K562 (cell line): ENCODE measurements around the gene CTNNA3. TPM values are rescaled to one million over a fixed set of nuclear protein-coding genes. Genes with fewer than 3 reads are reported as not detected.

Experiments used
- ATAC-seq: fragments of 200-7000 bp; cut with Tn5 transposase; 3 replicates; pipeline ENCODE4 v1.9.1; 2020; ENCODE audit warnings: moderate library complexity
- BruUV-seq: library from RNA; stranded (reverse); fragments of 400-500 nt; replicated peaks from 2 replicates; lab custom pipeline; 2021; lab: Mats Ljungman, UMichigan
- CTCF ChIA-PET: fragments of 300-600 bp; formaldehyde crosslinking; extraction: SDS; loops from one replicate; lab custom pipeline; 2021; ENCODE audit warnings: low intra/inter-chr PET ratio; lab: Yijun Ruan, JAX
- POLR2A ChIA-PET: fragments of 300-600, 350-650 bp; sonication (Branson Sonifier 250); formaldehyde crosslinking; extraction: SDS; loops from one replicate; lab custom pipeline; 2021; ENCODE audit warnings: antibody characterized with exemption, inconsistent platforms; lab: Yijun Ruan, JAX
- DNase-seq, 4 experiments: peaks; one replicate each; pipeline versions ENCODE4 v3.0.0 to v3.0.0-alpha.2; 2011 to 2018; ENCODE audit warnings: low spot score in 3 of 4, mixed read lengths in 3 of 4; ENCODE audit errors: extremely low read depth in 1 of 4
- FAIRE-seq: peaks from 2 replicates; lab custom pipeline; 2011; peaks lifted over from hg19 to GRCh38; lab: Jason Lieb, UNC
- H2AFZ ChIP-seq: 2 replicates; pipeline ENCODE4 v1.6.0; 2011; ENCODE audit warnings: low read depth, low read length, control low read depth, inconsistent platforms
- H3K27ac ChIP-seq: fragments of 200-600 bp; 3 replicates; pipeline ENCODE4 v1.8.0; 2011; ENCODE audit warnings: low read depth, mild to moderate bottlenecking, control low read depth, inconsistent platforms, low read length, moderate library complexity, mixed read lengths; ENCODE audit errors: extremely low read depth
- H3K27me3 ChIP-seq, 2 experiments: fragments of 300-600 bp in 1 of 2; 2 replicates in 1 of 2; 3 replicates in 1 of 2; pipeline versions ENCODE4 v1.6.0 to v1.8.0; 2011; ENCODE audit warnings: inconsistent platforms in 2 of 2, low read length in 2 of 2, mild to moderate bottlenecking in 1 of 2, mixed read lengths in 1 of 2, moderate library complexity in 1 of 2; ENCODE audit not compliant: control insufficient read depth in 2 of 2, insufficient read depth in 2 of 2
- H3K36me3 ChIP-seq: fragments of 300-600 bp; 3 replicates; pipeline ENCODE4 v1.8.0; 2011; ENCODE audit warnings: mild to moderate bottlenecking, low read length, inconsistent platforms; ENCODE audit not compliant: control insufficient read depth, insufficient read depth
- H3K4me1 ChIP-seq, 2 experiments: fragments of 200-600 bp in 1 of 2; replicated peaks in 1 of 2; 2 replicates in 1 of 2; 3 replicates in 1 of 2; pipeline versions ENCODE4 v1.5.1 to v1.8.0; 2011; ENCODE audit warnings: inconsistent platforms in 2 of 2, low read length in 2 of 2, mild to moderate bottlenecking in 1 of 2, mixed read lengths in 1 of 2, moderate library complexity in 1 of 2; ENCODE audit not compliant: control insufficient read depth in 2 of 2, insufficient read depth in 2 of 2
- H3K4me2 ChIP-seq: 2 replicates; pipeline ENCODE4 v1.6.1; 2011; ENCODE audit warnings: low read length, control low read depth, inconsistent platforms, mixed read lengths; ENCODE audit not compliant: insufficient read depth
- H3K4me3 ChIP-seq: fragments of 200-600 bp; sonication (generic), shearing (Covaris generic); 2 replicates; pipeline ENCODE4 v1.5.1; 2016; ENCODE audit warnings: control low read depth, inconsistent platforms
- H3K79me2 ChIP-seq: fragments of 200-600 bp; 3 replicates; pipeline ENCODE4 v1.8.0; 2011; ENCODE audit warnings: low read length, inconsistent platforms; ENCODE audit not compliant: control insufficient read depth, insufficient read depth
- H3K9ac ChIP-seq, 2 experiments: 2 replicates each; pipeline versions ENCODE4 v1.6.0 to v1.6.1; 2011; ENCODE audit warnings: low read depth in 2 of 2, low read length in 2 of 2, control low read depth in 1 of 2, inconsistent platforms in 1 of 2, mild to moderate bottlenecking in 1 of 2, mixed read lengths in 1 of 2; ENCODE audit not compliant: insufficient read depth in 1 of 2
- H3K9me1 ChIP-seq: one replicate; pipeline ENCODE4 v1.6.0; 2011; ENCODE audit warnings: inconsistent platforms, mild to moderate bottlenecking, low read length, moderate library complexity; ENCODE audit not compliant: control insufficient read depth, insufficient read depth
- H3K9me3 ChIP-seq: replicated peaks from 2 replicates; pipeline ENCODE4 v1.5.1; 2011; ENCODE audit warnings: low read depth, low read length, inconsistent platforms; ENCODE audit not compliant: control insufficient read depth, insufficient read depth
- H4K20me1 ChIP-seq: replicated peaks from 2 replicates; pipeline ENCODE4 v1.6.1; 2011; ENCODE audit warnings: low read length, inconsistent platforms, mixed read lengths; ENCODE audit not compliant: control insufficient read depth, insufficient read depth
- BRD4 ChIP-seq: fragments of 200-600 bp; sonication (generic); IDR thresholded peaks from 2 replicates; pipeline ENCODE4 v1.6.1; 2017; ENCODE audit warnings: inconsistent platforms
- CAMTA2 ChIP-seq: fragments of 250-450 bp; sonication (Bioruptor Pico); conservative IDR thresholded peaks from 2 replicates; pipeline ENCODE4 v1.5.1; 2022
- FIP1L1 ChIP-seq: fragments of 200-400 bp; formaldehyde crosslinking; IDR thresholded peaks from 2 replicates; pipeline ENCODE4 v1.6.1; 2018; ENCODE audit warnings: mild to moderate bottlenecking, low read depth, low read length; ENCODE audit not compliant: poor library complexity, severe bottlenecking
- KAT2B ChIP-seq: IDR thresholded peaks from one replicate; pipeline ENCODE4 v1.6.1; 2012; ENCODE audit warnings: low read depth, mild to moderate bottlenecking, control low read depth, inconsistent platforms, low read length, moderate library complexity
- NR1H2 ChIP-seq: sonication (generic); formaldehyde crosslinking; IDR thresholded peaks from 2 replicates; pipeline ENCODE4 v1.4.0; 2020; ENCODE audit warnings: mild to moderate bottlenecking, missing genetic modification reagents
- NR2C1 ChIP-seq, 2 experiments: fragments of 450-650 bp; IDR thresholded peaks; 2 replicates each; pipeline ENCODE4 v1.6.1; 2017; ENCODE audit warnings: mild to moderate bottlenecking in 2 of 2, antibody characterized with exemption in 1 of 2, inconsistent platforms in 1 of 2, missing compliant biosample characterization in 1 of 2, missing genetic modification characterization in 1 of 2
- PHB2 ChIP-seq: fragments of 450-650 bp; IDR thresholded peaks from 2 replicates; pipeline ENCODE4 v1.6.1; 2017; ENCODE audit warnings: low read depth
- ZNF121 ChIP-seq: sonication (generic); formaldehyde crosslinking; conservative IDR thresholded peaks from 2 replicates; pipeline ENCODE4 v1.8.0; 2022; ENCODE audit warnings: missing genetic modification reagents
- WGBS: fragments of 100-300 bp; shearing (Covaris generic); methylation state at CpG from one replicate; pipeline ENCODE4 v1.1.6; 2016; ENCODE audit warnings: low coverage, mixed read lengths; ENCODE audit not compliant: insufficient coverage; ENCODE audit errors: missing lambda C conversion rate; 5-methylcytosine and 5-hydroxymethylcytosine counted together
- in situ Hi-C: fragments of 300-500 bp; cut with MboI; formaldehyde crosslinking; loops from 4 replicates; pipeline ENCODE4 v1.15.0; 2018; ENCODE audit warnings: inconsistent platforms, mixed read lengths
- intact Hi-C: fragments of 100-400 bp; cut with micrococcal nuclease; formaldehyde crosslinking; loops from 2 replicates; pipeline ENCODE4 v1.14.2; 2022
- polyA plus RNA-seq, 8 experiments: library from polyadenylated mRNA; depleted of rRNA in 4 of 8; stranded (reverse) in 5 of 8; unstranded in 3 of 8; fragments of >200 nt; fragmentation: Nextera tagmentation in 2 of 8; fragmentation: Illumina TruSeq in 1 of 8; extraction: Ambion mirVana in 2 of 8; extraction: Trizol in 1 of 8; gene quantifications; 2 replicates each; pipeline versions ENCODE4 v1.2.1 to v1.2.3, GENCODE V29; 2011 to 2014; ENCODE audit warnings: inconsistent platforms in 1 of 8, missing spikeins in 1 of 8
- total RNA-seq, 7 experiments: library from RNA; depleted of rRNA in 6 of 7; stranded (reverse); fragments of >200 nt in 6 of 7; fragmentation: Illumina TruSeq in 2 of 7; extraction: Trizol in 2 of 7; gene quantifications; 2 replicates each; pipeline versions ENCODE4 v1.2.1 to v1.2.3, GENCODE V29; 2011 to 2021; ENCODE audit warnings: low replicate concordance in 1 of 7
- TF ChIP-seq, protein P1 (sequence below), 2 experiments: fragments of 250-450 bp in 1 of 2; fragments of 450-650 bp in 1 of 2; sonication (Bioruptor Pico) in 1 of 2; IDR thresholded peaks; 2 replicates each; pipeline versions ENCODE4 v1.6.1 to v1.8.0; 2016 to 2021; ENCODE audit warnings: mild to moderate bottlenecking in 2 of 2, moderate library complexity in 2 of 2, missing compliant biosample characterization in 1 of 2, missing genetic modification characterization in 1 of 2
- TF ChIP-seq, protein P2 (sequence below), 2 experiments: fragments of 450-650 bp; conservative IDR thresholded peaks; 2 replicates each; pipeline ENCODE4 v1.6.1; 2017; ENCODE audit warnings: mild to moderate bottlenecking in 2 of 2, moderate library complexity in 2 of 2
- TF ChIP-seq, protein P3 (sequence below), 2 experiments: fragments of 150-350 bp in 1 of 2; IDR thresholded peaks; 2 replicates each; pipeline ENCODE4 v1.6.1; 2012 to 2016; ENCODE audit warnings: low read depth in 2 of 2, low read length in 2 of 2, mild to moderate bottlenecking in 1 of 2, moderate library complexity in 1 of 2
- TF ChIP-seq, protein P4 (sequence below): fragments of 200-800 bp; sonication (Bioruptor generic); IDR thresholded peaks from 2 replicates; pipeline ENCODE4 v1.6.1; 2017; ENCODE audit warnings: missing genetic modification characterization, missing compliant biosample characterization

CTNNA3 gene
- total and polyA plus RNA-seq, 9 of the 15 experiments (the other 6 are each of a cell fraction or from before 2014, with no cell fraction given), result 0.04 TPM; not detected in 8

DNA sequence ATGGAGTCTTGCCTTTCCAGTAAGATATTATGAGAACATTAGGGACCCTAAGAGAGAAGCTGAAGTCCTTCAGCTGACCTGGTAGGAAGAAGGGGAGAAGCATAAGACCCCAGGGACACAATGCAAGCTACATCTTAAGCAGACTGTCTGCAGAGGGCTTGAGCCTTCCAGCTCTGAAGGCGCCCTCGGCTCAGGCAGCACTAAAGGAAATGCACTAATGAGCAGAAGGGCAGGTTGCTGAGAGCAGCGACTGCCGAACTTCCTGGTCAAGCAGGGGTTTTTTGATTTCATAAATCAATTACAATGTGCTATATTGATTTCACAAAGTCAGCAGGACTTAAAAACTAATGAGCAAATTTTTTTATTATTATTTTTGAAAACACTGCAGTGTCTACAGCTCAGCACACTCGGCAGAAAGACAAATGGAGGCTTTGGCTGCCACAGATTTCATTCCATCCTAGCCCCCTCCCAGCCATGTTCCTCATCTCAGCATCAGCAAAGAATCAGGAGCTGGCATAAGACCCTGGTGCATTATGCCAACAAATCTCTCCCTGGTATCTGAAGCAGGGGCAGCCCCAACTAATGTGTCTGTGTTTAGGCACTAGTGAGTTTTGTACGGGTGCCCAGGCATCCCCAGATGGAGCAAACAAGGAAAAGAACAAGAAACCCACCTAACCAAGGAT is 713.1 kb downstream of the CTNNA3 start:
- no peaks in the 10 kb centered on the region for H3K4me1 ChIP-seq
- H4K20me1 ChIP-seq, result no peaks in the 10 kb centered on the region
- H3K9ac ChIP-seq, result no peak overlapping the region
- ChIA-PET CTCF (no interaction called here), POLR2A (no interaction called here)
- no peaks in the 10 kb centered on the region for H3K79me2 ChIP-seq
- no peaks in the 10 kb centered on the region for H3K36me3 ChIP-seq
- H3K4me2 ChIP-seq, result no peak overlapping the region
- DNase-seq, result no peak
- no TSS peak for BruUV-seq
- no peak for TF ChIP-seq FIP1L1
- no peak for TF ChIP-seq ZNF121 (CRISPR knock-in tag)
- TF ChIP-seq, protein P1, sequence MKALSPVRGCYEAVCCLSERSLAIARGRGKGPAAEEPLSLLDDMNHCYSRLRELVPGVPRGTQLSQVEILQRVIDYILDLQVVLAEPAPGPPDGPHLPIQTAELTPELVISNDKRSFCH (CRISPR knock-in tag; IDR thresholded peaks at IDR 0.05), result no peak
- TF ChIP-seq, protein P1 (tag; IDR thresholded peaks at IDR 0.05), result no peak
- TF ChIP-seq, protein P2, sequence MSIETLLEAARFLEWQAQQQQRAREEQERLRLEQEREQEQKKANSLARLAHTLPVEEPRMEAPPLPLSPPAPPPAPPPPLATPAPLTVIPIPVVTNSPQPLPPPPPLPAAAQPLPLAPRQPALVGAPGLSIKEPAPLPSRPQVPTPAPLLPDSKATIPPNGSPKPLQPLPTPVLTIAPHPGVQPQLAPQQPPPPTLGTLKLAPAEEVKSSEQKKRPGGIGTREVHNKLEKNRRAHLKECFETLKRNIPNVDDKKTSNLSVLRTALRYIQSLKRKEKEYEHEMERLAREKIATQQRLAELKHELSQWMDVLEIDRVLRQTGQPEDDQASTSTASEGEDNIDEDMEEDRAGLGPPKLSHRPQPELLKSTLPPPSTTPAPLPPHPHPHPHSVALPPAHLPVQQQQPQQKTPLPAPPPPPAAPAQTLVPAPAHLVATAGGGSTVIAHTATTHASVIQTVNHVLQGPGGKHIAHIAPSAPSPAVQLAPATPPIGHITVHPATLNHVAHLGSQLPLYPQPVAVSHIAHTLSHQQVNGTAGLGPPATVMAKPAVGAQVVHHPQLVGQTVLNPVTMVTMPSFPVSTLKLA (conservative IDR thresholded peaks at IDR 0.05), result no peak
- TF ChIP-seq, protein P3, sequence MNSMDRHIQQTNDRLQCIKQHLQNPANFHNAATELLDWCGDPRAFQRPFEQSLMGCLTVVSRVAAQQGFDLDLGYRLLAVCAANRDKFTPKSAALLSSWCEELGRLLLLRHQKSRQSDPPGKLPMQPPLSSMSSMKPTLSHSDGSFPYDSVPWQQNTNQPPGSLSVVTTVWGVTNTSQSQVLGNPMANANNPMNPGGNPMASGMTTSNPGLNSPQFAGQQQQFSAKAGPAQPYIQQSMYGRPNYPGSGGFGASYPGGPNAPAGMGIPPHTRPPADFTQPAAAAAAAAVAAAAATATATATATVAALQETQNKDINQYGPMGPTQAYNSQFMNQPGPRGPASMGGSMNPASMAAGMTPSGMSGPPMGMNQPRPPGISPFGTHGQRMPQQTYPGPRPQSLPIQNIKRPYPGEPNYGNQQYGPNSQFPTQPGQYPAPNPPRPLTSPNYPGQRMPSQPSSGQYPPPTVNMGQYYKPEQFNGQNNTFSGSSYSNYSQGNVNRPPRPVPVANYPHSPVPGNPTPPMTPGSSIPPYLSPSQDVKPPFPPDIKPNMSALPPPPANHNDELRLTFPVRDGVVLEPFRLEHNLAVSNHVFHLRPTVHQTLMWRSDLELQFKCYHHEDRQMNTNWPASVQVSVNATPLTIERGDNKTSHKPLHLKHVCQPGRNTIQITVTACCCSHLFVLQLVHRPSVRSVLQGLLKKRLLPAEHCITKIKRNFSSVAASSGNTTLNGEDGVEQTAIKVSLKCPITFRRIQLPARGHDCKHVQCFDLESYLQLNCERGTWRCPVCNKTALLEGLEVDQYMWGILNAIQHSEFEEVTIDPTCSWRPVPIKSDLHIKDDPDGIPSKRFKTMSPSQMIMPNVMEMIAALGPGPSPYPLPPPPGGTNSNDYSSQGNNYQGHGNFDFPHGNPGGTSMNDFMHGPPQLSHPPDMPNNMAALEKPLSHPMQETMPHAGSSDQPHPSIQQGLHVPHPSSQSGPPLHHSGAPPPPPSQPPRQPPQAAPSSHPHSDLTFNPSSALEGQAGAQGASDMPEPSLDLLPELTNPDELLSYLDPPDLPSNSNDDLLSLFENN (IDR thresholded peaks at IDR 0.05; ENCODE audit: low read depth in 2 of 2, low read length in 2 of 2), result no peak
- TF ChIP-seq KAT2B, result no peak
- TF ChIP-seq BRD4, result no peak
- no peak for TF ChIP-seq CAMTA2
- TF ChIP-seq NR2C1 (IDR thresholded peaks at IDR 0.05), result no peak
- TF ChIP-seq NR2C1 (tag; IDR thresholded peaks at IDR 0.05), result no peak
- TF ChIP-seq NR1H2 (CRISPR knock-in tag), result no peak
- TF ChIP-seq PHB2, result no peak
- TF ChIP-seq, protein P4, sequence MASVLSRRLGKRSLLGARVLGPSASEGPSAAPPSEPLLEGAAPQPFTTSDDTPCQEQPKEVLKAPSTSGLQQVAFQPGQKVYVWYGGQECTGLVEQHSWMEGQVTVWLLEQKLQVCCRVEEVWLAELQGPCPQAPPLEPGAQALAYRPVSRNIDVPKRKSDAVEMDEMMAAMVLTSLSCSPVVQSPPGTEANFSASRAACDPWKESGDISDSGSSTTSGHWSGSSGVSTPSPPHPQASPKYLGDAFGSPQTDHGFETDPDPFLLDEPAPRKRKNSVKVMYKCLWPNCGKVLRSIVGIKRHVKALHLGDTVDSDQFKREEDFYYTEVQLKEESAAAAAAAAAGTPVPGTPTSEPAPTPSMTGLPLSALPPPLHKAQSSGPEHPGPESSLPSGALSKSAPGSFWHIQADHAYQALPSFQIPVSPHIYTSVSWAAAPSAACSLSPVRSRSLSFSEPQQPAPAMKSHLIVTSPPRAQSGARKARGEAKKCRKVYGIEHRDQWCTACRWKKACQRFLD (CRISPR knock-in tag), result no peak
- no peak overlapping the region for H2AFZ ChIP-seq
- H3K4me3 ChIP-seq, result no peak overlapping the region
- no peak for ATAC-seq
- intact Hi-C loops (no loop called here), in situ Hi-C loops (no loop called here)
- H3K9me3 ChIP-seq, result 0 out of 2 replicates have a peak, but pooled peaks cover 2% of the 10 kb centered on the region
- no peaks in the 10 kb centered on the region for H3K9me1 ChIP-seq
- no peak for FAIRE-seq
- 0% methylated on average over 6 of the region's 6 CpGs for WGBS
- no peaks in the 10 kb centered on the region for H3K27me3 ChIP-seq
- H3K27ac ChIP-seq, result no peak overlapping the region
